DMS53 treated with DMSO at 0.1 percent for 48 hours (cell line): Measurements from ENCODE around the gene JUP.

Experiments
- DNase-seq: peaks from one replicate; lab custom pipeline; 2025; ENCODE audit not compliant: unreplicated experiment; lab: John Stamatoyannopoulos, UW

Gene JUP

GRCh38 chr17:41760878-41761277, 25.6 kb downstream of the JUP start:
- DNase-seq, result no peak

DNA sequence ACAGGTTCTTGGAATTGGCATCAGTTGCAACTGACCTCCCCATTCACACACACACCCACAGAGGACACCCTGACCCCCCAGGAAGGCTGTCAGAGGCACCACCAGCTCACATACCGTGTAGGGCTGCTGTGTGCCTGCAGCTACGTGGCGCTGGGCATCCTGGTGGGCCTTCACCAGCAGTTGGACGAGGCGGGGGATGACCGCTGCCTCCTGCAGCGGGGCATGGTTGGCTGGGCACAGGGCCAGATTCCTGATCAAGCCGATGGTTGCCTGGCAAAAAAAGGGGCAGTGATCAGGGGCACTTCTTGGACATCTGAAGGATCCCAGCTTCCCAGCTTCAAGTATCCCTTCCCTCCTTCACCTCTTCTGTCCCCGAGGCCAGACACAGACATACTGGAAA, 27.9 kb downstream of the JUP start:
- DNase-seq, result no peak

DNA sequence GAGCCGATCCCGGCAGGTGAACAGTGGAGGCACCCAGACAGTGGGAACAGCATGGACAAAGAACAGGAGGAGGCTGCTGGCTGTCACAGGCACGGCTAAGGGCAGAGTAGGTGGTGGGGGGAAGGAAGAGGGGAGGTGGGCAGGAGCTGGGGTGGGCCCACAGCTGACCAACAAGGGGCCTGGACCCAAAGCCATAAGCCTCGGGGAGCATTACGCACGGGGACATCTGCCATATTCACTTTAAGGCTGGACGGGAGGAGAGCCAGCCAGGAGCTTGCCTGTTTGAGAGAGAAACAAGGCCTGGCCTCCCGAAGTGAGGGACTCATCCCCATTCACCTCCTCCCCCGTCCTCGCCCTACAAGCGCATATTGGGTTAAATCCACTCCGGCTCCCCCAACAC, 32.4 kb downstream of the JUP start:
- no peak for DNase-seq

DNA sequence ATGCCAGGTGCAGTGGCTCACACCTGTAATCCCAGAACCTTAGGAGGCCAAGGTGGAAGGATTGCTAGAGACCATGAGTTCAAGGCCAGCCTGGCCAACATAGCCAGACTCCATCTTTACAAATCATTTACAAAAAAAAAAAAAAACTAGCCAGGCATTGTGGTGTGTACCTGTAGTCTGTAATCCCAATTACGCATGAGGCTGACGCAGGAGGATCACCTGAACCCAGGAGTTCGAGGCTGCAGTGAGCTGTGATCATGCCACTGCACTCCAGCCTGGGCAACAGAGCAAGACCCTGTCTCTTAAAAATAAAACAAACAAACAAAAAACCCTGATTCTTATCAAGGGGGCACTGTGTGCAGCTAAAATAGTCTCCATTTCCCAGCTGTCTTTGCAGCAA, 35.2 kb downstream of the JUP start:
- DNase-seq, result no peak

DNA sequence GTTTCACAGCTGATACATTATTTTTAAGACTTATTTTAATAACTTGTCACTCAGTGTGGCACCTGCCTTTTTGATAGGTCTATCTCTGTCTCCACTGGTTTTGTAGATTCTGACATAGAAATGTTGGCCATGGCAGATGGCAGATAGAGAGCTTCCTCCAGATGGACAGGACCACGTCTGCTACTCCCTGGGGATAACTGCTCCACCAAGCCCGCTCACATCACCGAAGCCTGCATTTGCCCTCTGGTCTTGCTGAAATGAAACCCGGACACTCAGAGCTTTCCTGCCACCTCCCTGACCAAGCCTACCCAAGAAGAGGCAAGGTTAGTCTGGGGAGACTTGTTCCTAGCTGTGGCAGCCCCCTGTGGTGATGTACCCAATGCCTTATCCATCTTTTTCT, 35.6 kb downstream of the JUP start:
- DNase-seq, result no peak

GRCh38 chr17:41748275-41748674, 38.2 kb downstream of the JUP start:
- DNase-seq, result no peak

DNA sequence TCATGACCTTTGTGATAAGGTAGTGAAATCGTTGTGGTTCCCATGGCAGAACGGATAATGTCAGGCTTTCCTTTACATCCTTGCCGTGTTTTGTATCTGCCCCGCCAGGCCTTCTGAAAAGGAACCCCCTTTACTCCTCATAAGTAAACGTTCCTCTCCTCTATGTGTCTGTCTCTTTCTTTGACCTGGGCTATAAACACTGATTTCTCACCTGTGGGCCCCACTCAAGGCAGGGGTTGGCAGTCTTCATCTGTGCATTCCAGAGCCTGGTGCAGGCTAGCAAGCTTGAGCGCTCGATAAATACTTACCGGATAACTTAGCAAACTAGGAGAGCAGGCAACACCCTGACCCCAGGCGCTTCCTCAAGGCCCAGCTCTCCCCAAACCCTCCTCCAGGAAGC, 44.8 kb downstream of the JUP start:
- no peak for DNase-seq

DNA sequence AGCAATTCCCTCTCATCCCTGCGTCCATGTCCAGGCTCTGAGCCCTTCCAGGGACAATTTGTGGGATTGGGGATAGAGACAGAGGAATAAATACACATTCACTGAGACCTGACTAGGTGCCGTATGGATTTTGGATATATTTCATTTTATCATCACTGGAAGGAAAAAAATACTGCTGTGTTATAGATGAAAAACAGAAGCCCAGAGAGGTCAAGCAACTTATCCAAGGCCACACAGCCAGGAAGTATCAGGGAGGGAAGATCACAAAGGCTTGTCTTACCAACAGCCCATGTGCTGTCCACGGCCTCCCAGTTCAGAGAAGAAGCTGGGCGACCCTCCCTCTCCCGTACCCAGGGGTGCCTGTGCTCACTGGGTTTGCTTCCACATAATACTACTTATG, 46.0 kb downstream of the JUP start:
- no peak for DNase-seq

- peak; percentile 74 for DNase-seq
Observed at GRCh38 chr17:41739661-41740352, 46.7 kb downstream of the JUP start.

DNA sequence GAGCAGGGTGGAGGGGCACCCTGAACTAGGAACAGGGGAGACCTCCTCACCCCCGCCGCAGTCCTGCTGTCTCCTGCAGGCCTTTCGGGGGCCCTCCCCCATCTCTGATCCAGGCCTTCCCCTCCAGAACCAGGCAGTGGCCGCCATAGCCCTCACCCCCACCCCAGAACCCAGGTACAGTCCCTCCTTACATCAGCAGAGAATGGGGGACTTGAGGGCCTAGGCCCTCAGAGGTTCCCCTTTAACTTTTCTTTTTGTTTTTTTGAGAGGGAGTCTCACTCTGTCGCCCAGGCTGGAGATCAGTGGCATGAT, 47.8 kb downstream of the JUP start:
- DNase-seq, result no peak

- DNase-seq, result peak; percentile 51
Observed at GRCh38 chr17:41738077-41738800, 48.3 kb downstream of the JUP start.

GRCh38 chr17:41737680-41738023, 48.9 kb downstream of the JUP start:
- no peak for DNase-seq

DNA sequence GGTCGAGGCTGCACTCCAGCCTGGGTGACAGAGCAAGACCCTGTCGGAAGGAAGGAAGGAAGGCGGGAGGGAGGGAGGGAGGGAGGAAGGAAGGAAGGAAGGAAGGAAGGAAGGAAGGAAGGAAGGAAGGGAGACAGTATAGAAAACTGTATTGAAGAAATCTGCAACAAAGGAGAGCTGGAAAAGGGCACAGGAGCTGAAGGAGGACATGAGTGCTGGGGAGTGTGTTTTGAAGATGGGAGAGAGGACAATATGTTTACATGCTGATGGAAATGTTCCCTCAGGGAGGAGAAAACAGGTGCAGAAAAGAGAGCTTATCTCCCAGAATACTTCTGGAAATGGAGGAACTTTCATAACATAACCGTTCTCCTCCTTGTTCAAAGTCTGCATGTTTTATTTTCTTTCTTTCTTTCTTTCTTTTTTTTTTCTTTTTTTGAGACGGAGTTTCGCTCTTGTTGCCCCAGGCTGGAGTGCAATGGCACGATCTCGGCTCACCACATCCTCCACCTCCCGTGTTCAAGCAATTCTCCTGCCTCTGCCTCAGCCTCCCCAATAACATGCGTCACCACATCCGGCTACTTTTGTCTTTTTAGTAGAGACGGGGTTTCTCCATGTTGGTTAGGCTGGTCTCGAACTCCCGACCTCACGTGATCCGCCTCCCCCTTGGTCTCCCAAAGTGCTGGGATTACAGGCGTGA, 49.4 kb downstream of the JUP start:
- no peak for DNase-seq

- no peak for DNase-seq
Observed at GRCh38 chr17:41735744-41736143, 50.8 kb downstream of the JUP start.

GRCh38 chr17:41734949-41735313, 51.6 kb downstream of the JUP start:
- DNase-seq, result no peak

- peak; percentile 42 for DNase-seq
Observed at GRCh38 chr17:41734139-41734948, 52.2 kb downstream of the JUP start, which contains the start of gene HAP1. TSS of gene HAP1 (minus strand) at chr17:41734643. CDS start at chr17:41734634, 9 bp downstream.

DNA sequence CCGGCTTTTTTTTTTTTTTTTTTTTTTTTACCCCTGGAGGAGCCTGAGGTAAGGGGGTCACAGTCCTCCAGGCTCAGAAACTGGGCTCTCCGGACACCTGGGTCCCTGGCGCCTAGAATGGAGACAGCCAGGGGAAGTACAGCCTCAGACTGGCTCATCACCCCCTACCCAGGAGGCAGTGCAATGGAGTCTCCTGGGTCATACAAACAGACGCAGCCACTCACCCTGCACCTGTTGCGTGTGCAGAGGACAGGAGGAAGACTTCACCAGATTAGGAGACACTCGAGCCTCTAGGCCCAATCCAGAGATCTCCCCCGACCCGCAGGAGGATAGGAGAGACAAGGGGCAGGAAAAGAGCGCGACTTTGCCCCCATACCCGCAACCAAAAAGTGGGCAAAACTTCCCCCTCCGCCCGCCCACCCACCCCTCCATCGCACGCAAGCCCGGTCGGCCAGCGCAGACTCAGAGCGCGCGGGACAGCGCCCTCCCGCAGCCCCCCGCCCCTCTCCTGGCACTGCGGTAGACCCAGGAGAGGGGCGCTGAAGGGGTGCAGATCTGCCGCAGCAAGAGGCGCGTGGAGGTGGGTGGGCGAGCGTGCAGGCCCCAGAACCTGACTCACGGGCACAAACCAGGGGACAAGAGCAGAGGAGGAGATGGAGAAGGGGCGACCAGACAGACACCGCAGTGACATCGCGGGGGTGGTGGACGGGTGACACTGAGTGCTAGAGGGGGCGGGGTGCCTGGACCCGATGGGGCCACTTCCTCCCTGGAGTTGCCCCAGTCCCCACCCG, 53.0 kb downstream of the JUP start:
- DNase-seq, result no peak

DNA sequence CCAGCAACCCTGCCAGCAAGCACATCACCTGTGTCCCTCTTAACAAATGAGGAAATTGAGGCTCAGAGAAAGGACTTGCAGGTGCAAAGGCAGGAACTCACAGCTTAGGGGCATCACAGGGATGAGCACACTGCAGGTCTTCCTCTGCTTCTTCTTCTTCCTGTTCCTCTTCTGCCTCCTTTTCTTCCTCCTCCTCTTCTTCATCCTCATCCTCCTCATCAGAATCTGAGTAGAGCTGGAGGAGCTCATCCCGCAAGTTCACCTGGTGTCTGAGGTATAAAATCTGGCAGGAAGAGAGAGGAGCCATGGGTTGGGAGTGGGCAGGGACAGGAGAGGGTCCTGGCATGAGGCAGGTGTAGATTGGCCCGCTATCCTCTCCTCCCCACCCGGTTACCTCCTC, 54.7 kb downstream of the JUP start:
- DNase-seq, result no peak

- DNase-seq, result no peak
Observed at GRCh38 chr17:41730479-41730878, 56.0 kb downstream of the JUP start.

DNA sequence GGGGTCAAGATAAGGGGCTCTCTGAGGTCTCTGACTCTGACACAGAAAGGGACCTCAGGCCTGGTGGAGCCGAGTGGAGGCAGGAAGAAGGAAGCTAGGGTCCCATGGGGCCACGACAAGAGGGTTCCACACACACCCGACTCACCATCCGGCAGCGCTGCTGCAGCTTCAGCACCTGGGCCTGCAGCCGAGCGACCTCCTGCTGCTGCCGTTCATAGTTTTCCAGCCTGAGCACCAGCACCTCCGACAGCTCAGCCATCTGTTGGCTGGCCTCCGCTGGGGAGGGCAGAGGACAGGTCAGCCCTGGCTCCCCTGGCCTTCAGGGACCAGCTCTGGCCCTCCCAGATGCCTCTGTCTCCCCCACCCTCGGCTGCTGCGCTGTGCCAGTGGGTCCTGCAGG, 58.5 kb downstream of the JUP start:
- DNase-seq, result no peak

DNA sequence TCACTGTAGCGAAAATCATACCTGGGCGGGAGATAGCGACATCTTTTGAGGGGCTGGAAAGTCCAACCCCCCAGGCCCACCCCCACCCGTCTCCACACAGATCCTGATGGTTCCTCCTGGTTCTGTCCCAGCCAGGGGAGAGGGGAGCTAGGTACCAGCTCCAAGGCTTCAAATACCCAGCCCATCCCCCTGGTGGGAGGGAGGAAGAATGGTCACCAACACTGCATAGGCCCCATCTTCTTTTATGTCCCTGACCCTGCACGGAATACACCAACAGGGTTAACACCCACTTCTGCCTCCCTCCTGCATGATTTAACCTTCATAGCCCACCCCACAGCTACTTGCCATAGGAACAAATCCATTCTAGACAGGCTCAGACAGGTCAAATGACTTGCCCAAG, 61.4 kb downstream of the JUP start:
- DNase-seq, result no peak
